GM10266 (cell line): Measurements from ENCODE around the gene CBR3.

Experiments used
- DNase-seq: peaks from one replicate; pipeline ENCODE4 v3.0.0; 2012; ENCODE audit errors: extremely low spot score
- CTCF ChIP-seq: IDR thresholded peaks from 2 replicates; pipeline ENCODE4 v1.5.1; 2012; ENCODE audit warnings: mild to moderate bottlenecking, low read depth; ENCODE audit not compliant: control insufficient read depth, insufficient read depth; ENCODE audit errors: missing control alignments

CBR3 gene

DNA sequence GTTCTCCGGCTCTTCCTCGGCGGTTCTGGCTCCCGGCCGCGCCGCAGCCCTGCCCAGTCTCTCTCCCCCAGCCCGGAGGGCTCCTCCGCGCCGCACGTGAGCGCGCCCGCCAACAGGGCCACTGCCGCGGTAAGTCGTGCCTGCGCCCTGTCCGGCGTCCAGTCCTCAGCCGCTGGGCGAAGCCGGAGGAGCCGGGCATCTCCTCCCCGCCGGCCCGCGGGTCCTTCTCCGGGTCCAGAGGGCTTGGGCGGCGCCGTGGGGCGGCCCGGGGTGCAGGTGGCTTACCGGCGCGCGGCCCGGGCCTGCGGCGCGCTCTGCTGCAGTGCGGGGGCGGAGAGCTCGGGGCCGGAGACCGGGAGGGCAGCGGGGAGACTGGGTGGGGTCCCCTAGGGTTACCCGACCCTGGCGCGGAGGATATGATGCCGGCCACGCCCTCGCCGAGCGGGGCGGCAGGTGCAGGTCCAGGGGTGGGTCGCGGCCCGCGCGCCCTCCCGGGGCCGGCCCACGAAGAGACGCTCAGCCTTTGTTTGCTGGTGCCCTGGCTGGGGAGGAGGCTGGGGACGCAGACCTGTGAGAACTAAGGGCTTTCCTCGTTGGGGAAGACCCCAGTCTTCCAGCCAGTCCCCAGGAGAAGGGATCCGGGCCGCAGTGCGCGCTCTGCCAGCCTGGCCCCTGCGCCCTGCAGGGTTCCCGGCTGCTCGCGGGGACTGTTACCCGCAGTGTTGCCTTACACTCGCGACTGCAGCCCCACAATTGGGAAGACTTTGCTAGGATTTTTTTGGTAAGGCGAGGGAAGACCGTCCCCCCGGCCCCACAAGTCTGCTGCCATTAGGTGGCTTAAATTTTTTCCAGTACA lies 22.2 kb downstream of the CBR3 start, which contains the start of gene DOP1B:
Gene DOP1B (plus strand): TSS at position 10 of the 856 bp plus-strand sequence. CDS start 7,910 bp downstream, outside the sequence.
- TF ChIP-seq CTCF = no peak
- peak; percentile 56 for DNase-seq

- no peak for DNase-seq
- no peak for TF ChIP-seq CTCF
Measured at GRCh38 chr21:36159356-36159921, 24.6 kb downstream of the CBR3 start.

- no peak for TF ChIP-seq CTCF
- DNase-seq = no peak
Measured at GRCh38 chr21:36160850-36161178, 25.9 kb downstream of the CBR3 start.

DNA sequence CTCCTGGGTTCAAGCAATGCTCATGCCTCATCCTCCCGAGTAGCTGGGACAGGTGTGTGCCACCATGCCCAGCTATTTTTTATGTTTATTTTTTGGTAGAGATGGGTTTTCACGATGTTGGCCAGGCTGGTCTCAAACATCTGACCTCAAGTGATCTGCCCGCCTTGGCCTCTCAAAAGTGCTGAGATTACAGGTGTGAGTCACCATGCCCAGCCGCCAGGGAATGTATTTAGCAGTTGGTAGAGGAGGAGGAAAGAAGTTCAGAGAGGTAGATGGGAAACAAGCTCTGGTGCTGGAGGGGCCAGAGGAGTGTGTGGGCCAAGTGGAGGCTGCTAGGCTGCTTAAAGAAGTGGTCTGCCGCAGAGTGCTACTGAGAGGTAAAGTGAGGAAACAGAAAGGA lies 27.8 kb downstream of the CBR3 start:
- DNase-seq = no peak

GRCh38 chr21:36163750-36164741 lies 29.2 kb downstream of the CBR3 start:
- DNase-seq = no peak
- TF ChIP-seq CTCF = no peak

More for the DNA sequence above, 27.8 kb downstream of the CBR3 start:
- TF ChIP-seq CTCF = no peak

GRCh38 chr21:36165356-36165755 lies 30.5 kb downstream of the CBR3 start:
- TF ChIP-seq CTCF = no peak
- no peak for DNase-seq

DNA sequence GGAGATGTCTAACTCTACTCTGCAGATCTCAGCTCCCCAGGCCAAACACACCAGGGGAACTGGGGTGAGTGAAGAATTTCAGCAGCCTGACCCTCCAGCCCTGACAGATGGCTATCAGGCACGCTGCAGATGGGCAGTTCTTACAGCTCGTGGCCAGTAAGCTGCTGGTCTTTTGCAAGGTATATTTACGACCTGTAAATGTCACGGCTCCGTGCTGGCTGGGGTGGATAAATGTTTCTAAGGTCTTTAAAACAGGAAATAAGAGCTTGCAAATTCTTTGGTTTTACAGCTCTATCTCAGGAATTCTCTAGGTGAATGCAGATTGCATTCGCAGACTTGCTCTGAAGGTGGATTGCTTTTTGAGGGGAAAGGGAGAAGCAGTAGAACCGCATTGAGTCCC lies 31.8 kb downstream of the CBR3 start:
- TF ChIP-seq CTCF = no peak
- DNase-seq = no peak
